CD4-positive, alpha-beta T cell treated with Interleukin-6 for 4 hours (primary cell): ENCODE measurements around the gene PANX1.

Experiments
- DNase-seq: peaks from one replicate; pipeline ENCODE4 v3.0.0-alpha.2; 2020; ENCODE audit warnings: mixed read lengths

PANX1 gene

DNA sequence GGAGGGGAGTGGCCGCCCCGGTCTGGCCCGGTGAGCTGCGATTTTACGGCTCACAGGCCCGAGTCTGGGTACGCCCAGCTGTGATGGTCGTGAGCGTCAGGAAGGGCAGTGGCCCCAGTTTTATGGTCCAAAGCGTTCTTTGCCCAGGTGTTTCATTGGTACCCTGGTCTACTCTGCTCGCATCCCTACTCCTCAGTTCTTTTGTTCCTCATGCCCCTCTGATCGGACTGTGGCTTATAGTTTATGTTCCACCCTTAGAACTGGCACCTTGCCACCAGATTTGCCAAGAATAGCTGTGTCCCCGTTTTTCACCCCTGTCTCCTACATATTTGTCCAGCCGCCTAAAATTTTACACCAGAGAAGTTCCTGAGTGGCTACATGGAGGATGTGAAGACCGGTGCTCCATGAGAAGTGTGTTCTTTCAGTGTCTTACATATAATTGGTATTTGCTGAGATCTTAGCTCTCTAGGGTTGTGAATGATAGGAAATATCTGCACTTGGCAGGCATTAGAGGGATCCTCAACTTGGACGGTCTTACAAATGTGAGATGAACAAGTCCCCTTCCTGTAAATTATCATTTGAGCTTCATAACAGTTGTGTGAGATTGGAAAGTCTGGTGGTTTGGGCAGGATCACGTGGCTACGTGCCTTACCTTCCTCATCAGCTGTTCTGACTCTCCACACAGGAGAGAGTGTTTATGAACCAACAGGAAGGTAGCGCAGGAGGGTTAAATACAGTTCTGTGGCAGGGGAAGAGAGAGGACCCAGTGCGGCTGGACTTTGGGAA lies 1.1 kb downstream of the PANX1 start:
- DNase-seq = peak; percentile 18

DNA sequence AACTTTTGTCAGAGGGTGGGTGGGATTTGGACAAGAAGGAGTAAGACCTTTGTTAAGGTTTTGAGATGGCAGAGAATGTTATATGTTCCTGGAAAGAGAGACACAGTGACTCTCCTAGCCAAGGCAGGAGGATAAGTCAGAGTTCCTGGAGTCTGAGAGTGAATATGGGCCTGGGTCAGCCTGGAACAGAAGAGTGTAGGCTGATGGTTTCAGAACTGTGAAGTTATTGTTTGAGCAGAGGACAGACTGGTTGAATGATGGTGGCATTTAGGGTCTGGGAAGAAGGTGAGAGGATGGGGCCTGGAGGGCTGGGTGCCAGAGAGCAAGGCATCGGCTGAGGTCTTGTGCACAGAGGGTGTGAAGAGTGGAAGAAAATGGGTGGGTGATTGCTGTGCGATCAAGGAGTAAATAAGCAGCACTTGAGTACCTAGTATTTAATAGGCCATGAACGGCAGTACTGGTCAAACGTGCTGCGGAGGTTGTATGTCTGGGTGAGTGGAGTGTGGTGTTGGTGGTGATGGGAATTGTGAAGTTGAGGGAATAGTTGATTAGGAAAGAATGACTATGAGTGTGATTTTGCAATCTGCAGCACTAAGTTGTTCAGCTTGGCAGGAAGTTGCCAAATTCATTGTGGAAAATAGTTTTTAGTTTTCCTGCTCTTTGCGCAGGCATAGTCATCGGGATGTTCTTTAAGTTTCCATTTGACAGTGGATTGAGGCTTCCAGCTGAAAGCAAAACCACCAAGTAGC lies 1.8 kb downstream of the PANX1 start:
- no peak for DNase-seq

- DNase-seq = no peak
Measured at GRCh38 chr11:94131047-94131717, 2.5 kb downstream of the PANX1 start.

GRCh38 chr11:94131718-94132115 lies 3.1 kb downstream of the PANX1 start:
- no peak for DNase-seq

GRCh38 chr11:94132152-94132558 lies 3.5 kb downstream of the PANX1 start:
- DNase-seq = no peak

DNA sequence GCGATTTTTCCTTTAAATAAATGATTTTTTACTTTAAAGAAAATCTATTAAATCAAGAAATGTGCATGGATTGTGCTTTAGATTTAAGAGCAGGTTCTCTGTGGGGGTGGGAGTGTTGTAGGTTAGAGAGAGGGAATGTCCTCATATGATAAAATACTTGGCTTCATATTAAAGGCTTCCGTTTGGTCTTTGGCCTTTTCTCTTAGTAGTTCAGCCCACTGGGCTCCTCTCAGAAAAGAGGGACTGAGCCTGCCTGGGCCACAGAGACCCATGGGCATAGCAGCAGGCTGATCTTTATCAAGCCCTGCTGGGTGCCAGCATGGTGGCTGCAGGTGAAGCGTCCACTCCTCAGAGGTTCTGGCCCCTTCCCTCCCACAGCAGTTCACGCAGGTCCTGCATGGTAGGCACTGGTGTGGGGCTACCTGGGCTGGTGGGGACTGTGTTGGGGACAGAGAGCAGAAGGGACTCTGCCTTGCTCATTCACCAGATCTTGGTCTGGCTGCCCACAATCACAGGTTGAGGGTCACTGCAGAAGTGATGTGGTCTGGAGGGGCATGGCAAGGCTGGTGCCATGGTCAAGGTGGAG lies 4.3 kb downstream of the PANX1 start:
- no peak for DNase-seq

- DNase-seq = no peak
Measured at GRCh38 chr11:94133752-94134151, 5.1 kb downstream of the PANX1 start.

DNA sequence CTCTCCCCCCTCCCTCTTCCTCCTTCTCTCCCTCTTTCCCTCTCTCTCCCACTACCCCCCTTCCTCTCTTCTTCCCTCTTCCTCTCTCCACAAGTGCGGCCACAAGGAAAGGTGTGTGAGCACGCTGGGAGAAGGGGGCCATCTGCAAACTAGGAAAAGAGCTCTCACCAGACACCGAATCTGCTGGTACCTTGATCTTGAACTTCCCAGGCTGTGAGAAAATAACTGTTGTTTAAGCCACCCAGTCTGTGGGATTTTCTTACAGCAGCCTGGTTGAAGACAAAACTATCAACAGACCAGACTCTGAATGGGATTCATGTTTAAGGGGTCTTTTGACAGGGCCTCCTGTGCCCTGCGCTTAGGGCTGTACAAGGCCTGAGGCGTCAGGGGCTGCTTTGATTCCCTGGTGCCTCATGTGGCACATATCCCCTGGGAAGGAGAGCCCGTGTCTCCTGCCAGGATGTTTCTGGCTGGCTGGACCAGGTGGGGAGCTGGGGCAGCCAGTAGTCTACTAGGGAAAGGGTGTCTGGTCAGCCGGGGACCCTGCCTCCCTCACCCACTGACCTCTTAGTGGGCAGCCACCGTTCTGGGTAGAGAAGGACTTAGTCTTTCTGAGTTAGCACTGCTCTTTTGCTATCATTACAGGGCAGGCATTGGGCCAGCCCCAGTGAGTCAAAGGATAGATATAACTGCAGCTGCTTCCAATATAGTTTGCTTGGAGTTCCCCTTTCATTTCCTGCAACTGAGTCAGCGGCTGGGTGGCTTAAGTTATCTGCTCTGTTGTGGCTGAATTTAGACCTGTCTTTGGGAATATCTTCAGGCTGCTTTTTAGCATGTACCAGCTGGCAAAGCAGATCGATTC lies 6.2 kb downstream of the PANX1 start:
- peak; percentile 17 for DNase-seq

- no peak for DNase-seq
Measured at GRCh38 chr11:94139416-94139815, 10.8 kb downstream of the PANX1 start.

GRCh38 chr11:94140154-94140655 lies 11.6 kb downstream of the PANX1 start:
- DNase-seq = no peak

DNA sequence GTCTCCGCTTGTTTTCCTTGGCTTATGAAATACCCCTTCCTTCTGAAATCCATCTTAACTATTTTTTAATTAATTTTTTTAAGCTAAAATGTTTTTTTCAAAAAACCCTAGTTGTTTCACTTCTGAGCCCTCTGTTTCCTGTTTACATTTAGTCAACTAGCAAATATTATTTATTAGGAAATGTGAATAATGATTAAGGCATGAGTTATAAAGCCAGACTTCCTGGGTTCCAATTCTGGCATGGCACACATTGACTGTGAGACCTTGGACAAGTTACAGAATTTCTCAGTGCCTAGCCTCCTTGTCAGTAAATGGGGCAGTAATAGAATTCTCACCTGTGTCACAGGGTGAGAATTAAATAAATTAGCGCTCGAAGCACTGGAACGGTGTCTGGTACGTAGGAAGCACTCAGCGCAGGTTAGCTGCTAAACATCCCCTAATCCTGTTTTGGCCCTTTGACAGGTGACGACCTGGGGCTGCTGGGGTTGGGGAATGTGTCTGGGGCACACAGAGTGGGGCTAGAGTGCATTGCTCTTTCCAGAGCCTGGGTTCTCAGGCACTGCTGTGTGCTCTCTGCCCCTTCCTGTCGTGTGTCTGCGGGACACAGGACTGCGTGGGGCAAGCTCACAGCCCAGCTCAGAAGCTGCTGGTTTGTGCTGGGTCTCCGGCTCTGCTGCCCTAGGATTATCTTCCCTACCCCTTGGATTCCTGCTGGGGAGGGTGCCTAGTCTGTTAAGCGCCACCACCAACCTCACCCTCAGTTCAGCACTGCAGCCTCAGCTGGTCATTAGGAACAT lies 13.1 kb downstream of the PANX1 start:
- DNase-seq = no peak

DNA sequence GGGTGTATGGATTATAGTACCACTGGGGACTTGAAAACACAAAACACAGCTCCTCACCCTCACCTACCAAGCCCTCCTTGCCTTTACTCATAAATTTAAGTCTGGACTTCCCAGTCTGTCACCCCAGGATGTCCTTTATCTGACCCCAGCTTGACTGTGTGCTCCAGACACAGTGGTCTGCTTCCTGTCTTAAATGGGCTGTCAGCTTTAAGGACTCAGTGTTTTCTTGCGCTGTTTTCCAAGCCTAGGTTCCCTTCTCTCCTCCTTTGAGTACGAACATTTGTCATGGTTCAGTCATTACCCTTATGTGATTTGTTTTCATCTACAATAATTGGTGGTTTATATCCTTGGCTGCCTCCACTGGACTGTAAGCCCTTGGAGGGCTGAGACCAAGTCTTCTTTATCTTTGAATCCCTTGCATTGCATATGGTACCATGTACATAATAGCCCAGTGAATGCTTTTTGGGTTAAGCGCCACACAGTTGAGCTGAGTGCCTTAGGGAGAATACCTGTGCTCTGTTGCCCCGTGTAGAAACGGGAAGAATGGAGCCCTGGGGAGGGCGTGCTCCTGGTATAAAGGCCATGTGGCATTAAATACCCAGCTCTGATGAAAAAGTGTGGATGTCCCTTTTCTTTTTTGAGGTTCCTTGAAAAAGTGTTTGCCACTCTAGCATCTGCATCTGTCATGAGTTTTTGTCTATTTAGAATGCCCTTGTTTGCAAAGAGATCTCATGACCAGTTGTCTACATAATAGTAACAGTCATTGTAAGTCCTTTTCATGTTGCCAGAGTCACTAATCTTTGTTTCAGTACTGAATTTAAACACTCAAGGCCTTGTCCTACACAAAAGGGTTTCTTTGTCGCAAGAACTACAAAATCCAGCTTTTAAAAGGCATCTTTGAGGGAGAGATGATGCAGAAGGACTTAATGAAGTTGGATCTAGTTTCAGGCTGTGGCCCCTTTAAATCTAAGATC lies 14.0 kb downstream of the PANX1 start:
- no peak for DNase-seq

- DNase-seq = no peak
Measured at GRCh38 chr11:94144216-94144615, 15.6 kb downstream of the PANX1 start.

- DNase-seq = no peak
Measured at GRCh38 chr11:94144664-94145063, 16.0 kb downstream of the PANX1 start.

- DNase-seq = no peak
Measured at GRCh38 chr11:94145431-94145830, 16.8 kb downstream of the PANX1 start.

DNA sequence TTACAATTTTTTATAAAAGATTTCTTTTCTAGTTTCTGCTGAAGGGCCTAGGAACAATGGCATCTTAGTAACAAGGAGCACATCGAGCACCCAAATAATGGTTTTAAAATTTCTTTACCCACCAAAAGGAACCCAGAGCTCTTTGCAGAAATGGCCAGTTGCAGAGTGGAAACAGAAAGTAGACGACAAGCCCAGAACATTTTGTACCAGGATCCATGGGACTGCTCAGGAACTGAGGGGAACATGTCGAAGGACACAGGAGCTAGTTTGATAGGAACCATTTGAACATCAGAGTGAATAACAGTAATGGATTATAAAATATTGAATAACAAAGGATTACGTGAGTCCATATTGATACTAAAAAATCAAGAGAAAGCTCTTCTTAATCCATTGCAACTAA lies 17.3 kb downstream of the PANX1 start:
- no peak for DNase-seq

- DNase-seq = no peak
Measured at GRCh38 chr11:94147433-94147845, 18.8 kb downstream of the PANX1 start.

DNA sequence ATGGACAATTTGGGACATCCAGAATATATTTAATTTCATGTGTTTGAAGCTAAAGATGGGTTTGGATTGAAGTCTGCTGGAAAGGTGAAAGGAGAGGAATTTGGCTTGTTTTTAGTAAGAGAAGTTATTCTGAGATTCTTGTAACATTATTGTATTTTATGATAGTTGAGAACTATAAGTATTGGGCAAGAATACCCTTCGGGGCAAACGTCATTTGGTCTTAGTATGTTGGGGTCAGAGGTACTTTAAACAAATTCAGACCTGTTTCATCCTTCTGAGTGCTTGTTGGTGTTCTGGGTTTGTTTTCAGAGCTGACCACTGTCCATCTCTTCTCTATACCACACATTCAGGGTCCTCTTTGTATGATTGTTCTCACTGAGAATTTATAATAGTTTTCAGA lies 19.5 kb downstream of the PANX1 start:
- no peak for DNase-seq

DNA sequence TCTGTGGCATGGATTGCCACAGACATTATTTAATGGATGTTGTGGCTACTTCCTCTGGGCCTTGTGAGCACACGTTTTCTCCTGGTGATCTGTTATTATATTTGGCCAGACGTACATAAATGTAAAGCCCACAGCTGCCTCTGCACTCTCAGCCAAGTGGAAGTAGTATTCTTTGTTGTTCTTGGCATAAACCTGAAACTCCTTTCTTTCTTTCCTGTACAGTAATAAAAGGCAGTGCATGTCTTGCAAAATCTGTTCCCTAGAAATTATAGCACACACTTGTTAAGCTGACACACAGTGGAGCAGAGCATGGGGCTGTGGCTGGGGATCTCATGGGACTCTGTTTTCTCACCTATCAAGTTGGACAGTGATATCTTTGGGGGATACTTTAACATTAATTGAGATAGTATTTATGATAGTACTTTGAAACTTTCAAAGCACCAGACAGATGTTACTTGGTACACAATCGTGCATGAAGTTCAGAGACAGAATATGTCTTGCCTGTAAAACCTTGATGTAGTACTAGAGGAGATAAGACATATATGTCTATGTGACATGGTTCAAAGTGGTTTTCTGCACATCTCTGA lies 20.9 kb downstream of the PANX1 start:
- no peak for DNase-seq

DNA sequence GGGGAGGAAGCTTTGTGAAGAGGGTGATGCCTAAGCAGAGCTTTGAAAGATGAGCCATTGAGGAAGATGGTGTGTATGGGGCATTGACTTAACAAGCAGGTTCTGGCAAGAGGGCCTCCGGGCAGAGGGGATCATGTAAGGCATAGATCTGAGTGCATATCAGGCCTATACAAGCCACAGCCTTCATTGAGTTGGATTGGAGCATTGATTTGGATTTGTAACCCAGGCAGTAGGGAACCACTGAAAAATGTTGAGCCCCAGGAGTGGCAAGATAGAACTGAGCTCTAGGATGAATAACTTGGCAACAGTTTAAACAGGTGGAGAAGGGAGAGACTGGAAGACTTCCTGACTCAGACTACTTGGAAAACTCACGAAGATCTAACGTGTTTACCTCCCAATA lies 21.4 kb downstream of the PANX1 start:
- DNase-seq = no peak
